Sigmoid colon (tissue), 4 donors: Measurements from ENCODE around the gene NTPCR.

Experiments used
- EP300 ChIP-seq, 4 donors: sonication (generic); formaldehyde crosslinking; IDR thresholded peaks; one replicate each; pipeline ENCODE4 v1.6.1; 2017; ENCODE audit warnings: antibody characterized with exemption in 4 of 4
- POLR2A ChIP-seq, 2 donors: fragments of 450-650 bp; IDR thresholded peaks; one replicate each; pipeline ENCODE4 v1.6.1; 2016; ENCODE audit warnings: antibody characterized with exemption in 2 of 2, mild to moderate bottlenecking in 2 of 2, moderate library complexity in 2 of 2
- TF ChIP-seq, protein P1 (sequence below), 4 experiments: fragments of 450-650 bp in 3 of 4; fragments of 200-600 bp in 1 of 4; IDR thresholded peaks; one replicate each; pipeline ENCODE4 v1.5.1; 2016 to 2019; ENCODE audit warnings: antibody characterized with exemption in 4 of 4, mild to moderate bottlenecking in 3 of 4, moderate library complexity in 2 of 4

DNA sequence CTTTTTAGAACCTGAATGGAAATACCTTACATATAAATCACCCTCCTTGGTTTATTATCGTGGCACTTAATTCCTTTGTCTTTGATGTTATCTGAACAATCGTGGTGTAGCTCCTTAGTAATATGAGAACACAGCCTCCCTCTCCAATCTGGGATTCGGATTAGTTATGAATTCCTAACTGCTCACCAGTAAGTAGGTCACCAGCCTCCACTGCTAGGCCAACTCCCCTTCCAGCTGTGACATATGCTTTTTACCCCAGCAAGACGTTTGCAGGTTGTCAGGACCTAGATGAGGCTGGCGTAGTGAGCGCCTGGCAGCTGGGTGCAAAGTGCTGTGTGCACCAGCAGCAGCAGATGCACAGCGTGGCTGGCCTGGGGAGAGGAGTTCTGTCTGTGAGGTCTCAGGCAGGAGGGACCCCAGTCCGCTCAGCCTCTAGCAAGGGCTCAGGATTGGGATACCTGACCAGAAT is 38.2 kb downstream of the NTPCR start:
- TF ChIP-seq POLR2A (IDR thresholded peaks at IDR 0.05) (no peak), EP300 (IDR thresholded peaks at IDR 0.05) (no peak)
- TF ChIP-seq, protein P1, sequence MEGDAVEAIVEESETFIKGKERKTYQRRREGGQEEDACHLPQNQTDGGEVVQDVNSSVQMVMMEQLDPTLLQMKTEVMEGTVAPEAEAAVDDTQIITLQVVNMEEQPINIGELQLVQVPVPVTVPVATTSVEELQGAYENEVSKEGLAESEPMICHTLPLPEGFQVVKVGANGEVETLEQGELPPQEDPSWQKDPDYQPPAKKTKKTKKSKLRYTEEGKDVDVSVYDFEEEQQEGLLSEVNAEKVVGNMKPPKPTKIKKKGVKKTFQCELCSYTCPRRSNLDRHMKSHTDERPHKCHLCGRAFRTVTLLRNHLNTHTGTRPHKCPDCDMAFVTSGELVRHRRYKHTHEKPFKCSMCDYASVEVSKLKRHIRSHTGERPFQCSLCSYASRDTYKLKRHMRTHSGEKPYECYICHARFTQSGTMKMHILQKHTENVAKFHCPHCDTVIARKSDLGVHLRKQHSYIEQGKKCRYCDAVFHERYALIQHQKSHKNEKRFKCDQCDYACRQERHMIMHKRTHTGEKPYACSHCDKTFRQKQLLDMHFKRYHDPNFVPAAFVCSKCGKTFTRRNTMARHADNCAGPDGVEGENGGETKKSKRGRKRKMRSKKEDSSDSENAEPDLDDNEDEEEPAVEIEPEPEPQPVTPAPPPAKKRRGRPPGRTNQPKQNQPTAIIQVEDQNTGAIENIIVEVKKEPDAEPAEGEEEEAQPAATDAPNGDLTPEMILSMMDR (IDR thresholded peaks at IDR 0.05), result no peak
